ENCODE results near the gene CYP11A1.

Gene CYP11A1

DNA sequence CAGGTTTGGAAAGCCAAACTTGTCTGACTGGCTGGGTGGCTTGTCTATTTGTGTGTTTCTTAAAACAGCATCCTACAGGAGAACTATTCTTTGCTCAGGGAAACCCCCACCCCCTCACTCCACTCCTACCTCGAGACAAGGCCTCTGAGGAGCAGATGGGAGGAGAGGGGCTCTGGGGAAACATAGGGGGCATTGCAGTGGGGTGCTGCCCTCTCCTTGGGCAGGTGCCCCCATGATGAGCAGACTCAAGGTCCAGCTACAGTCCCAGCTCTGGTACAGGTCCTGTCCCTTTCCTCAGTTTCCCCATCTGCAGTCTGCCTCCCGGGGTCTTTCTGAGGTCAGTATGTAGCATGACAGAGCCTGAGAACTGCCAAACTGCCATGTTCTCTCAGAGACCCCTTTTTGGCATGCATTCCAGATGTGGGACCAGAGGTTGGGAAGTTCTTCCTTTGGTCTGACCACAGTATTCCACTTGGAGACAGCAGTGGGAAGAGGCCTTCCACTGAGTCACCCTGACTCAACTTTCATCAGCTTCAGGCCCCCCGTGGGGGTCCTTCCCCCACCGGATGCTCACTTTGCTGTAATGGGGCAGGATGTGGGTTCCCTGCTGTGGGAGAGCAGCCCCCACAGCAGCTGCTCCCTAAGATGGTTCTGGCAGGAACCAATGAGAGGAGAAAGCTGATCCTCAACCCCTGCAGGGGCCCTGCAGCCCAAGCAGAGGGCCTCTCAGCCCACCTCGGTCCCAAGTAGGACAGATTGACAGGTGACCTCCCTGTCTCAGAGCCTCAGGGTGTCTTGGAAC lies 32.3 kb upstream of the CYP11A1 start:
- H2AFZ ChIP-seq (ENCODE audit: low read length) = no peak overlapping the region
- H3K4me1 ChIP-seq (ENCODE audit: insufficient read depth, low read length, poor library complexity, severe bottlenecking) = peaks cover 86% of the 10 kb centered on the region
- H3F3A ChIP-seq (ENCODE audit: low read depth) = no peaks in the 10 kb centered on the region
- peak overlapping the region; percentile 75 for H3K4me2 ChIP-seq (ENCODE audit: low read depth, low read length, poor library complexity, severe bottlenecking)
- peak overlapping the region; percentile 55 for H3K4me3 ChIP-seq (ENCODE audit: low read length, poor library complexity, severe bottlenecking)
- no peaks in the 10 kb centered on the region for H3K36me3 ChIP-seq (ENCODE audit: insufficient read depth, low read length)
- H3K9me2 ChIP-seq (replicated peaks; ENCODE audit: low read depth, low read length) = no peaks in the 10 kb centered on the region
- H3K9me3 ChIP-seq (ENCODE audit: insufficient read depth, low read depth, low read length) = no peaks in the 10 kb centered on the region
- H3K9ac ChIP-seq (ENCODE audit: low read depth, low read length, poor library complexity, severe bottlenecking) = peak overlapping the region; percentile 70
- no peaks in the 10 kb centered on the region for H4K20me1 ChIP-seq (ENCODE audit: insufficient read depth, low read length, poor library complexity, severe bottlenecking)
- no peaks in the 10 kb centered on the region for H3K27me3 ChIP-seq (ENCODE audit: insufficient read depth, low read length, poor library complexity, severe bottlenecking)
- no peaks in the 10 kb centered on the region for H3K79me2 ChIP-seq (ENCODE audit: insufficient read depth, low read length)
- TF ChIP-seq CTCF (conservative IDR thresholded peaks at IDR 0.05; ENCODE audit: low read length) (no peak), EZH2phosphoT487 (IDR thresholded peaks at IDR 0.05; ENCODE audit: borderline replicate concordance) (no peak)

DNA sequence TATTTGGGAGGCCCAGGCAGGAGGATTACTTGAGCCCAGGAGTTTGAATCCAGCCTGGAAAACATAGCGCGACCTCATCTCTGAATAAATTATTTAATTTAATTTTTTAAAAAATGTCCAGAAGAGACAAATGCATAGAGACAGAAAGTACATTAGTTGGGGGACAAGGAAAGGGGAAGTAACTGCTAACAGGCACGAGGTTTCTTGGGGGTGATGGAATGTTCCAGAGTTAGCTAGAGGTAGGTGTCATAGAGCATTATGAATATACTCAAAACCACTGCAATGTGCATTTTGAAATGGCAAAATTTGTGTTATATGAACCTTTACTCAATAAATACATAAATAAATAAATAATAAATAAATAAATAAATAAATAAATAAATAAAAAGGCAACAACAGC lies 31.7 kb upstream of the CYP11A1 start:
- H3K9ac ChIP-seq (ENCODE audit: low read depth, low read length, poor library complexity, severe bottlenecking) = peak overlapping the region; percentile 70
- H4K20me1 ChIP-seq (ENCODE audit: insufficient read depth, low read length, poor library complexity, severe bottlenecking) = no peaks in the 10 kb centered on the region
- H3K9me3 ChIP-seq (ENCODE audit: insufficient read depth, low read depth, low read length) = no peaks in the 10 kb centered on the region
- no peaks in the 10 kb centered on the region for H3K9me2 ChIP-seq (replicated peaks; ENCODE audit: low read depth, low read length)
- peak overlapping the region; percentile 75 for H3K4me2 ChIP-seq (ENCODE audit: low read depth, low read length, poor library complexity, severe bottlenecking)
- H3K4me1 ChIP-seq (ENCODE audit: insufficient read depth, low read length, poor library complexity, severe bottlenecking) = peaks cover 81% of the 10 kb centered on the region
- H3K36me3 ChIP-seq (ENCODE audit: insufficient read depth, low read length) = no peaks in the 10 kb centered on the region
- no peak for TF ChIP-seq EZH2phosphoT487 (IDR thresholded peaks at IDR 0.05; ENCODE audit: borderline replicate concordance)
- H3K27me3 ChIP-seq (ENCODE audit: insufficient read depth, low read length, poor library complexity, severe bottlenecking) = no peaks in the 10 kb centered on the region
- H2AFZ ChIP-seq (ENCODE audit: low read length) = no peak overlapping the region
- no peak overlapping the region for H3K4me3 ChIP-seq (ENCODE audit: low read length, poor library complexity, severe bottlenecking)
- no peaks in the 10 kb centered on the region for H3K79me2 ChIP-seq (ENCODE audit: insufficient read depth, low read length)
- no peaks in the 10 kb centered on the region for H3F3A ChIP-seq (ENCODE audit: low read depth)

DNA sequence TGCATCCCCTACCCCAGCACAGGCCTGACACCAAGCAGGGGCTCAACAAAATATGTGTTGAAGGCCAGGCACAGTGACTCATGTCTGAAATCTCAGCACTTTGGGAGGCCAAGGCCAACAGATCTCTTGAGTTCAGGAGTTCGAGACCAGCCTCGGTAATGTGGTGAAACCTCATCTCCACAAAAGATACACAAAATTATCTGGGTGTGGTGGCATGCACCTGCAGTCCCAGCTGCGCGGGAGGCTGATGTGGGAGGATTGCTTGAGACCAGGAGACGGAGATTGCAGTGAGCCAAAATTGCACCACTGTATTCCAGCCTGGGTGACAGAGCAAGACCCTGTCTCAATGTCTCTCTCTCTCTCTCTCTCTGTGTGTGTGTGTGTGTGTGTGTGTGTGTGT lies 30.7 kb upstream of the CYP11A1 start:
- Histone ChIP-seq H3K4me2 (ENCODE audit: low read depth, low read length, poor library complexity, severe bottlenecking) (no peak overlapping the region), H3K27me3 (ENCODE audit: insufficient read depth, low read length, poor library complexity, severe bottlenecking) (no peaks in the 10 kb centered on the region), H3K9me2 (replicated peaks; ENCODE audit: low read depth, low read length) (no peaks in the 10 kb centered on the region), H3K79me2 (ENCODE audit: insufficient read depth, low read length) (no peaks in the 10 kb centered on the region), H4K20me1 (ENCODE audit: insufficient read depth, low read length, poor library complexity, severe bottlenecking) (no peaks in the 10 kb centered on the region), H3F3A (ENCODE audit: low read depth) (no peaks in the 10 kb centered on the region), H3K4me3 (ENCODE audit: low read length, poor library complexity, severe bottlenecking) (no peak overlapping the region), H3K9ac (ENCODE audit: low read depth, low read length, poor library complexity, severe bottlenecking) (peak overlapping the region; percentile 68), H3K36me3 (ENCODE audit: insufficient read depth, low read length) (no peaks in the 10 kb centered on the region), H2AFZ (ENCODE audit: low read length) (no peak overlapping the region), H3K9me3 (ENCODE audit: insufficient read depth, low read depth, low read length) (no peaks in the 10 kb centered on the region), H3K4me1 (ENCODE audit: insufficient read depth, low read length, poor library complexity, severe bottlenecking) (peaks cover 72% of the 10 kb centered on the region)
- TF ChIP-seq EZH2phosphoT487 (IDR thresholded peaks at IDR 0.05; ENCODE audit: borderline replicate concordance) (no peak), CTCF (conservative IDR thresholded peaks at IDR 0.05; ENCODE audit: low read length) (no peak)
